MM.1S (cell line): ENCODE data around the gene TMEM108.

Experiments used
- EZH2 ChIP-seq: fragments of 300-600 bp; sonication (generic); optimal IDR thresholded peaks from 2 replicates; pipeline ENCODE3; 2017; ENCODE audit warnings: low read depth, mild to moderate bottlenecking, antibody characterized with exemption, low read length, mixed read lengths
- EZH2phosphoT487 ChIP-seq: fragments of 300-600 bp; sonication (generic); IDR thresholded peaks from 2 replicates; pipeline ENCODE4 v1.6.1; 2018; ENCODE audit warnings: antibody characterized with exemption, low read length
- TF ChIP-seq, protein P1 (sequence below): fragments of 300-600 bp; sonication (generic); IDR thresholded peaks from 2 replicates; pipeline ENCODE4 v1.5.1; 2016; ENCODE audit warnings: antibody characterized with exemption, low read length, mixed read lengths

DNA sequence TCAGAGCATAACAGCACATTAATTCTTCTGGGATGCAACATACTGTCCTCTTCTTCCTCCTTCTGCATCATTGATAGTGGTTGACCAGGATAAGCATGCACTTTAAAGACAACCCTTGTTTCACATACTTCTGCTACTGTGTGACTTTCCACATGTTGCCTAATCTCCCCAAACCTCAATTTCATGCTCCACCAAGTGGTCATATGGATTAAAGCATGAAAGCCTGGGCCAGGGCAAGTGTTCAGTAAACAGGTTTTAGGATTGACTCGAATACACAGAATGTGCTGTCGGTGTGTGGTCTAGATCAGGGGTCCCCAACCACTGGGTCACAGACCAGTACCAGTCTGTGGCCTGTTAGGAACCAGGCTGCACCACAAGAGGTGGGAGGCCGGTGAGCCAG, 339.2 kb downstream of the TMEM108 start:
- TF ChIP-seq, protein P1, sequence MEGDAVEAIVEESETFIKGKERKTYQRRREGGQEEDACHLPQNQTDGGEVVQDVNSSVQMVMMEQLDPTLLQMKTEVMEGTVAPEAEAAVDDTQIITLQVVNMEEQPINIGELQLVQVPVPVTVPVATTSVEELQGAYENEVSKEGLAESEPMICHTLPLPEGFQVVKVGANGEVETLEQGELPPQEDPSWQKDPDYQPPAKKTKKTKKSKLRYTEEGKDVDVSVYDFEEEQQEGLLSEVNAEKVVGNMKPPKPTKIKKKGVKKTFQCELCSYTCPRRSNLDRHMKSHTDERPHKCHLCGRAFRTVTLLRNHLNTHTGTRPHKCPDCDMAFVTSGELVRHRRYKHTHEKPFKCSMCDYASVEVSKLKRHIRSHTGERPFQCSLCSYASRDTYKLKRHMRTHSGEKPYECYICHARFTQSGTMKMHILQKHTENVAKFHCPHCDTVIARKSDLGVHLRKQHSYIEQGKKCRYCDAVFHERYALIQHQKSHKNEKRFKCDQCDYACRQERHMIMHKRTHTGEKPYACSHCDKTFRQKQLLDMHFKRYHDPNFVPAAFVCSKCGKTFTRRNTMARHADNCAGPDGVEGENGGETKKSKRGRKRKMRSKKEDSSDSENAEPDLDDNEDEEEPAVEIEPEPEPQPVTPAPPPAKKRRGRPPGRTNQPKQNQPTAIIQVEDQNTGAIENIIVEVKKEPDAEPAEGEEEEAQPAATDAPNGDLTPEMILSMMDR: peak; percentile 49
- TF ChIP-seq EZH2 (no peak), EZH2phosphoT487 (no peak)
